Fibroblast of the aortic adventitia (primary cell): ENCODE measurements around the gene JUP. TPM values are rescaled to one million over a fixed set of nuclear protein-coding genes. Genes with fewer than 3 reads are reported as not detected.

Experiments used
- DNase-seq: peaks from one replicate; pipeline ENCODE4 v3.0.0-alpha.2; 2010; ENCODE audit warnings: low read depth
- H3K4me3 ChIP-seq: 2 replicates; pipeline ENCODE4 v1.5.1; 2011; ENCODE audit warnings: low read depth, mild to moderate bottlenecking, control low read depth, low read length, moderate library complexity
- total RNA-seq: library from RNA; depleted of rRNA; stranded (reverse); fragments of >200 nt; gene quantifications from 2 replicates; pipeline ENCODE4 v1.2.3, GENCODE V29; 2012; ENCODE audit warnings: low replicate concordance
- TF ChIP-seq, protein P1 (sequence below): IDR thresholded peaks from 2 replicates; pipeline ENCODE4 v1.5.1; 2011; ENCODE audit warnings: mild to moderate bottlenecking, low read length, control low read depth, inconsistent platforms; ENCODE audit not compliant: insufficient read depth

The JUP gene
- total RNA-seq, 1 donor, result 8.9 TPM

DNA sequence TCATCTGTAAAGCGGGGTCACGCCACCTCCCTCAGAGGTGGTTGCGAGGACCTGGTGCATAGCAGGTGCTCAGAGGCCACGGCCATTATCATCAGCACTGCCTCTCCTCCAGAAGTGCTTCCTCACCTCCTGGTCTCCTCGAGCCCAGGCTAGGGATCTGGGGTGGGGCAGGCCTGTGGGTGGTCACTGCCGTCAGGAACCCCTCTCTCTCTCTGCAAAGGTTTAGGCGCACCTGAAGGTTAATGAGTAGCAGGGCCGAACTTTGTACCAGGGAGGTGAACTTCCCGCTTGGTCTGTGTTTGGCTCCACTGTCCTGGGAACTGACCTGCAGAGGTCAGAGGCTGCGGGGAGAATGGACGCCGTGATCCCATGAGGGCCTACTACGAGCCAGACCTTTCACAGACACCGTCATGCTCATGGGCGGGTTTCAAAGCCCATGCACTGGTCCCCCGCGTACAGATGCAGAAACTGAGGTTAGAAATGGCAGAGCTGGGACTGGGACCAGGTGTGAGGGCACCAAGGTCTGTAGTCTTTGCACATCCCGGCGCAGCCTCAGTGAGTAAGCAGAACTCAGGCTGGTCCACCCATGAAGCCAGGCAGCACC lies 13.8 kb downstream of the JUP start:
- H3K4me3 ChIP-seq, result no peak overlapping the region
- no peak for DNase-seq
- TF ChIP-seq, protein P1, sequence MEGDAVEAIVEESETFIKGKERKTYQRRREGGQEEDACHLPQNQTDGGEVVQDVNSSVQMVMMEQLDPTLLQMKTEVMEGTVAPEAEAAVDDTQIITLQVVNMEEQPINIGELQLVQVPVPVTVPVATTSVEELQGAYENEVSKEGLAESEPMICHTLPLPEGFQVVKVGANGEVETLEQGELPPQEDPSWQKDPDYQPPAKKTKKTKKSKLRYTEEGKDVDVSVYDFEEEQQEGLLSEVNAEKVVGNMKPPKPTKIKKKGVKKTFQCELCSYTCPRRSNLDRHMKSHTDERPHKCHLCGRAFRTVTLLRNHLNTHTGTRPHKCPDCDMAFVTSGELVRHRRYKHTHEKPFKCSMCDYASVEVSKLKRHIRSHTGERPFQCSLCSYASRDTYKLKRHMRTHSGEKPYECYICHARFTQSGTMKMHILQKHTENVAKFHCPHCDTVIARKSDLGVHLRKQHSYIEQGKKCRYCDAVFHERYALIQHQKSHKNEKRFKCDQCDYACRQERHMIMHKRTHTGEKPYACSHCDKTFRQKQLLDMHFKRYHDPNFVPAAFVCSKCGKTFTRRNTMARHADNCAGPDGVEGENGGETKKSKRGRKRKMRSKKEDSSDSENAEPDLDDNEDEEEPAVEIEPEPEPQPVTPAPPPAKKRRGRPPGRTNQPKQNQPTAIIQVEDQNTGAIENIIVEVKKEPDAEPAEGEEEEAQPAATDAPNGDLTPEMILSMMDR, result no peak

DNA sequence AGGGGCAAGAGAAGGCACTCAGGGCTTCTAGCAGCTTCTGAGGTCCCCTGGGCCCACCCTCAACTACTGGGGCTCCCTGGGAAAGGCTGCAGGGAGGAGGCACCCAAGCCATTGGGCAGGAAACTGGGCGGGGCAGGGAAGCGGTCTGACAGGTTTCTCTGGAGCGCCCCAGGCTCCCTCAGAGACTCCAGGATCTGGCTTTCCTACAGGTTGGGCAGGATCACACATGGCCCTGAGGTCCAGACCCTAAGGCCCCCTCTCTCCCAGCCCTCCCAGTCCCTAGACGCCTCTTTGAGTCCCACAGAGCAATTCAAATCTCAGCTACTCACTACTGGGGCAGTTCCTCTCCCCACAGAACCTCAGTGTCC lies 14.3 kb downstream of the JUP start:
- TF ChIP-seq, protein P1, result no peak
- H3K4me3 ChIP-seq, result no peak overlapping the region
- no peak for DNase-seq

DNA sequence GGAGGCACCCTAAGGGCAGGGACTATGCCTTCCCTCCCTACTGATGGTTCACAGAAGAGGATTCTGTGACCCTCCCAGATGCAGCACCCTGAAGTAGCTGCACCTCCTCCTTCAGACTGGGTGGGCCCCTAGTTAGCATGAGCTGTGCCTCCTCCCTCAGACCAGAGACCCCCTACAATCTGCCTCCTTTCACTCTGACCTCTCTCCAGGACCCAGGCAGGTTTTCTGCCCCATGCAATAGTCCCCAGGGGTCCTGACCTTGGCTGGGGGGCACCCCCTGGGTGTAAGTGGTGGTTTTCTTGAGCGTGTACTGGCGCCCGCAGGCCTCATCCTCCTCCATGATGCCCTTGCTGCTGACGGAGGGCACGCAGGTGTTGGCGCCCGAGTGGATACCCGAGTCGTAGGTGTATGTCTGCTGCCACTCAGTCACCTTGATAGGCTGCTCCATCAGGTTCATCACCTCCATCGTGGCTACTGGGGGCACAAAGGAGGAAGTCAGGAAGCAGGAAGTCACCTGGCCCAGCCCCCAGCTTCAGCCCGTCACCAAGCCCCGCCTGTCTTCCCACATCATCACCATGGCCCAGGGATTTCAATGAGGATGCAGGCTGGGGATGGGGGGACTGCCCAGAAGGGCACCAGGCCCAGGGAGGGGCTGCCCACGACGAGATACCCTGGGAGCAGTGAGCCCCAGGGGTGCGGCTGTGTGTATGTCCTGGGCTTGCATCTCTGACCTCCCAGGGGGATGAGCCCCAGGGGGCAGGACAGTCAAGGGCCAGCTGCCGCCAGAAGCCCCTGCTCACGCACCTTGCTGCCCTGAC lies 14.9 kb downstream of the JUP start:
- no peak overlapping the region for H3K4me3 ChIP-seq
- DNase-seq, result no peak
- TF ChIP-seq, protein P1, result no peak

DNA sequence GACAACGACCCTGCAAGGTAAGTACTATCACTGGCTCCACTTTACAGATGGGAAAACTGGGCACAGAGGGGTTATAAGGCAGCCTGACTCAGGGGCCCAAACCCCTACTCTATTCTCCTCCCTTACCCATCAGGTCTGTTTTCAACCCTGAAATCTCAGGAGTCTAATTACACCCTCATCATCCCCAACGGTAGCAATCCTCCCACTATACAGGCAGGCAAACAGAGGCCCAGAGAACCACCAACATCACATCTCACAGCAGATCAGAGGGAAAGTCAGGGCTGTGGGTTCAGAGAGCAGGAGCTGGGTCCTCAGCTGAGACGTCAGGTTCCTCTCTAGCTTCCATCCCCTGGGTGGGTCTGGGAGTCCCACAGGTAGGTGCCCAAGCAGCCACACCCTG lies 16.5 kb downstream of the JUP start:
- H3K4me3 ChIP-seq, result no peak overlapping the region
- TF ChIP-seq, protein P1, result no peak
- no peak for DNase-seq

DNA sequence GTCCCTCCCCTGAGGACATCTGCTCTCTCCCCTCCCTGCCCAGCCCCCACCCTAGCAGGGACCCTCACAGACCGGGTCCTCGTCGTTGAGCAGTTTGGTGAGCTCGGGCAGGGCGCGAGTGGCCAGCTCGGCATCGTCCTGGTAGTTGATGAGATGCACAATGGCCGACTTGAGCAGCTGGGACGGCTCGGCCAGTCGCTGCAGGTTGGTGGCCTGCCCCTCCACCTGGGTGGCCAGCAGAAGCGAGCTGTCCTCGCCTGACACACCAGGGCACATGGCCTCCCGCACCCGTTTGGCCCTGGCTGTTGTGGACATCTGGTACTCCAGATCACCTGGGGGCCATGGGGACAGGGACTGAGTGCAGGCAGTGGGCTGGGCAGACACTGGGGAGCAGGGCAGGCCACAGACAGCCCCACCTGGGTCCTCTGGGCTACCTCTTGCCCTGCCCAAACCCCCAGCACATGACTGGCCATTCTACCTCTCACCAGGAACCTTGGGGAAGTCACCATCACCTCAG lies 17.1 kb downstream of the JUP start:
- DNase-seq, result no peak
- H3K4me3 ChIP-seq, result no peak overlapping the region
- TF ChIP-seq, protein P1, result no peak

DNA sequence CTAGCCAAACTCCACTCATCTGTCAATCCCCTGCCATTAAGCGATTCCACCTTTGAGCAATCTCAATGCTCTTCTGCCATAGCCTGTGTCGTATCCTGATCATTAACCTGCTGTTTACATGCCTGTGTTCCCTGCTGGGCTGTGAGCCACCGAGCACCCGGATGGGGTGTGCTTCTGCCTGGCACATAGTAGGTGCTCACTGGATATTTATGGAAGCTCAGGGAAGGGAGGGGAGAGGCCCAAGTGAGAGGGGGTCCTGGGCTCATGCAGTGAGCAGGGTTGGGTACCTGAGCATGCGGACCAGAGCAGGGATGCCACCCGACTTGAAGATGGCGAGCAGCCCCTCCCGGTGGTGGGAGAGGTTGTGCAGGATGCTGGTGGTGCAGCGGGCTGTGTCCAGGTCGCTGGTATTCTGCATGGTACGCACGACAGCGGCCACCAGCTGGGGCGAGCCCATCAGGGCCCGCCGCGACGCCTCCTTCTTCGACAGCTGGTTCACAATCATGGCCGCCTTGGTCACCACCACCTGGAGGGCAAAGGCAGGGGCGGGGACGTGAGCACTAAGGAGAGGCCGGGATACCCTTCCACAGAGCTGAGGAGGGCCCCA lies 17.7 kb downstream of the JUP start:
- DNase-seq, result no peak
- TF ChIP-seq, protein P1, result no peak
- H3K4me3 ChIP-seq, result no peak overlapping the region
